ENCODE results near the gene CD247. TPM values are rescaled to one million over a fixed set of nuclear protein-coding genes. Genes with fewer than 3 reads are reported as not detected.

Gene CD247
- total and polyA plus RNA-seq, 2 of the 4 experiments (the other 2 are of a cell fraction): not detected

GRCh38 chr1:167490765-167491164 is 27.6 kb downstream of the CD247 start:
- H3K4me1 ChIP-seq (ENCODE audit: control insufficient read depth, insufficient read depth, low read length): no peaks in the 10 kb centered on the region
- no peak overlapping the region for H3K23ac ChIP-seq (ENCODE audit: low read depth, low read length)
- no peak overlapping the region for H4K5ac ChIP-seq (ENCODE audit: low read depth, low read length)
- dilution Hi-C loops (cut with HindIII; ENCODE audit: low sequenced_read_pairs, unreplicated experiment) (no loop called here), intact Hi-C loops (cut with micrococcal nuclease) (no loop called here), in situ Hi-C loops (cut with MboI; ENCODE audit: low sequenced_read_pairs) (no loop called here)
- no peaks in the 10 kb centered on the region for H3K36me3 ChIP-seq (ENCODE audit: control insufficient read depth, insufficient read depth, low read length)
- DNase-seq: no peak
- H2BK120ac ChIP-seq (ENCODE audit: low read depth, low read length): no peak overlapping the region
- H3K9me3 ChIP-seq (ENCODE audit: control insufficient read depth, insufficient read depth, low read length): no peaks in the 10 kb centered on the region
- H3K18ac ChIP-seq (ENCODE audit: low read depth, low read length): no peak overlapping the region
- no peak overlapping the region for H3K27ac ChIP-seq (ENCODE audit: insufficient read depth, low read length)
- H3K4me3 ChIP-seq (ENCODE audit: insufficient read depth, low read depth, low read length): no peak overlapping the region
- H3K27me3 ChIP-seq (ENCODE audit: control insufficient read depth, insufficient read depth, low read length): peaks cover 16% of the 10 kb centered on the region
- H2AK5ac ChIP-seq (ENCODE audit: low read depth, low read length): no peak overlapping the region
- no peak overlapping the region for H2BK5ac ChIP-seq (ENCODE audit: low read depth, low read length, poor library complexity, severe bottlenecking)
- no peak overlapping the region for H3K4ac ChIP-seq (ENCODE audit: low read depth, low read length)
- no TSS peak for BruUV-seq (replicated peaks)
- H4K20me1 ChIP-seq (ENCODE audit: insufficient read depth, low read length): no peaks in the 10 kb centered on the region
- no peak overlapping the region for H4K91ac ChIP-seq (ENCODE audit: insufficient read depth, low read depth, low read length)
- H2BK20ac ChIP-seq (ENCODE audit: low read depth, low read length): no peak overlapping the region
- no peak overlapping the region for H3K9ac ChIP-seq (ENCODE audit: low read depth, low read length)
- WGBS, 2 experiments (ENCODE audit: extremely low coverage in 2 of 2, insufficient read length in 1 of 2): no CpG with 5 or more reads among the region's 5 CpGs
- no peak overlapping the region for H2AK9ac ChIP-seq (replicated peaks; ENCODE audit: low read depth, low read length, poor library complexity)
- no peak overlapping the region for H3K14ac ChIP-seq (replicated peaks; ENCODE audit: low read depth, low read length)
- H2BK15ac ChIP-seq (ENCODE audit: low read depth, low read length): no peak overlapping the region
- no peak overlapping the region for H2AFZ ChIP-seq (replicated peaks; ENCODE audit: low read length, poor library complexity)
- H3K9me1 ChIP-seq (ENCODE audit: insufficient read depth, low read length): no peaks in the 10 kb centered on the region
- H3K4me2 ChIP-seq (ENCODE audit: low read depth, low read length): no peak overlapping the region
- TF ChIP-seq SMC3 (IDR thresholded peaks at IDR 0.05; ENCODE audit: low read depth, low read length) (no peak), MAFK (IDR thresholded peaks at IDR 0.05; ENCODE audit: low read depth, low read length) (no peak), NFE2L2 (IDR thresholded peaks at IDR 0.05; ENCODE audit: low read depth, low read length) (no peak), MXI1 (IDR thresholded peaks at IDR 0.05; ENCODE audit: borderline replicate concordance, low read depth, low read length) (no peak), FOS (IDR thresholded peaks at IDR 0.05; ENCODE audit: low read depth, low read length) (no peak), MAZ (IDR thresholded peaks at IDR 0.05; ENCODE audit: borderline replicate concordance, low read depth, low read length) (no peak), CHD1 (IDR thresholded peaks at IDR 0.05; ENCODE audit: low read depth, low read length) (no peak), BHLHE40 (IDR thresholded peaks at IDR 0.05; ENCODE audit: low read depth, low read length) (no peak), CEBPB (IDR thresholded peaks at IDR 0.05; ENCODE audit: low read depth, low read length) (no peak), CTCF (conservative IDR thresholded peaks at IDR 0.05; ENCODE audit: low read depth, low read length) (no peak)
- TF ChIP-seq, protein P1, sequence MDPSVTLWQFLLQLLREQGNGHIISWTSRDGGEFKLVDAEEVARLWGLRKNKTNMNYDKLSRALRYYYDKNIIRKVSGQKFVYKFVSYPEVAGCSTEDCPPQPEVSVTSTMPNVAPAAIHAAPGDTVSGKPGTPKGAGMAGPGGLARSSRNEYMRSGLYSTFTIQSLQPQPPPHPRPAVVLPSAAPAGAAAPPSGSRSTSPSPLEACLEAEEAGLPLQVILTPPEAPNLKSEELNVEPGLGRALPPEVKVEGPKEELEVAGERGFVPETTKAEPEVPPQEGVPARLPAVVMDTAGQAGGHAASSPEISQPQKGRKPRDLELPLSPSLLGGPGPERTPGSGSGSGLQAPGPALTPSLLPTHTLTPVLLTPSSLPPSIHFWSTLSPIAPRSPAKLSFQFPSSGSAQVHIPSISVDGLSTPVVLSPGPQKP (IDR thresholded peaks at IDR 0.05; ENCODE audit: borderline replicate concordance, low read depth, low read length): no peak
- no peaks in the 10 kb centered on the region for H3K79me1 ChIP-seq (ENCODE audit: low read depth in 1 of 2, low read length in 2 of 2)
- no peak overlapping the region for H3K56ac ChIP-seq (ENCODE audit: extremely low read depth, insufficient read depth, low read length)
- ATAC-seq (ENCODE audit: low read depth): no peak
- no peak overlapping the region for H4K8ac ChIP-seq (ENCODE audit: low read depth in 2 of 2, low read length in 2 of 2)
- ChIA-PET CTCF (no interaction called here), POLR2A (ENCODE audit: unreplicated experiment) (no interaction called here)
